GM19328 (cell line): ENCODE data around the gene OR10R2.

Experiments used
- ATAC-seq: cut with Tn5 transposase; IDR thresholded peaks from one replicate; pipeline ENCODE4 v1.9.1; 2021; ENCODE audit warnings: mild to moderate bottlenecking, moderate library complexity; ENCODE audit not compliant: unreplicated experiment

Gene OR10R2

DNA sequence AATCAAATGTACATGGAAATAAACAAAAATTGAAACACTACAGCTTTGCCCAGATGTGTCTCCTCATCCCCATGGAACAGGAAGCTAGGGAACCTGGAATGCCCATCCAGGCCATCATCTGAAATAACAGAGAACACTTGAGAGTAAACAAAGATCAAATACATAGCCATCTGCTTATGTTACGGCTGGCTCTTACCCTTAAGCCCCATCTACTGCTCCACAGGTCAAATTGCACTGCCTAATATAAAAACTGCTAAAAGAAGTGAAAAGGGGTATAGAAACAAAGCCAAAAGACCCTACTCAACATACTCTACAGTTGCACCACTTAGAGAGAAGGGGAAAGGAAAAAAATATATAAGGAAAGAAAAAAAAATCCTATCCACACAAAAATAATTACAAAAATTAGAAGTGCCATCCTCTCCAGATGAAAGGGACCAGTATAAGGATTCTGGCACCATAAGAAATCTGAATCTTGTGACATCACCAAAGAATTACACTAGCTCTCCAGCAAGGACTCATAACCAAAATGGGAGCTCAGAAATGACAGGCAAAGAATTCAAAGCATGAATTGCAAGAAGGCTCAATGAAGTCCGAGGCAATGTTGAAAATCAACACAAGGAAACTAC is 55.3 kb downstream of the OR10R2 start:
- no peak for ATAC-seq
